OCI-LY3 (cell line): ENCODE results near the gene KANK4.
"Not testable (repeated sequence)": the region's sequence is repeated elsewhere in the genome, so short reads cannot be mapped to it uniquely, and the experiment has no call there.

Source experiments
- H2AFZ ChIP-seq: fragments of 200-600, 300-600 bp; shearing (Covaris generic); 2 replicates; pipeline ENCODE4 v1.6.0; 2014; ENCODE audit warnings: antibody characterized with exemption, low read depth, low read length
- H3K27ac ChIP-seq: fragments of 200-600, 300-600 bp; sonication (generic); 2 replicates; pipeline ENCODE4 v1.5.1; 2014; ENCODE audit warnings: mild to moderate bottlenecking, low read length, moderate library complexity, mixed read lengths
- H3K27me3 ChIP-seq: fragments of 200-600, 300-600 bp; sonication (generic); 2 replicates; pipeline ENCODE4 v1.6.1; 2014; ENCODE audit warnings: low read depth, low read length, mixed read lengths
- H3K36me3 ChIP-seq: fragments of 200-600, 300-600 bp; sonication (generic); replicated peaks from 2 replicates; pipeline ENCODE3; 2014; ENCODE audit warnings: low read depth, low read length, mixed read lengths
- H3K4me1 ChIP-seq: fragments of 300-600, 200-600 bp; sonication (generic); 2 replicates; pipeline ENCODE4 v1.6.1; 2014; ENCODE audit warnings: low read length, mixed read lengths
- H3K4me2 ChIP-seq: fragments of 200-600, 300-600 bp; sonication (generic); 2 replicates; pipeline ENCODE4 v1.6.1; 2014; ENCODE audit warnings: low read length, mixed read lengths
- H3K4me3 ChIP-seq: fragments of 300-600, 200-600 bp; sonication (generic); 2 replicates; pipeline ENCODE4 v1.5.1; 2014; ENCODE audit warnings: antibody characterized with exemption, mild to moderate bottlenecking, low read length, moderate library complexity
- H3K79me2 ChIP-seq: fragments of 300-600, 200-600 bp; shearing (Covaris generic); 2 replicates; pipeline ENCODE4 v1.6.1; 2014; ENCODE audit warnings: mild to moderate bottlenecking, low read length, mixed read lengths
- H3K9ac ChIP-seq: fragments of 300-600, 200-600 bp; shearing (Covaris generic); 2 replicates; pipeline ENCODE4 v1.6.0; 2014; ENCODE audit warnings: mild to moderate bottlenecking, low read length, moderate library complexity
- H3K9me3 ChIP-seq: fragments of 200-600, 300-600 bp; shearing (Covaris generic); 2 replicates; pipeline ENCODE4 v1.6.1; 2014; ENCODE audit warnings: low read length, mixed read lengths; ENCODE audit not compliant: insufficient read depth
- H4K20me1 ChIP-seq: fragments of 200-600, 300-600 bp; sonication (generic); 2 replicates; pipeline ENCODE4 v1.6.1; 2016; ENCODE audit warnings: low read length, mixed read lengths; ENCODE audit not compliant: insufficient read depth
- CTCF ChIP-seq: fragments of 200-600, 300-600 bp; sonication (generic); IDR thresholded peaks from 2 replicates; pipeline ENCODE4 v1.5.1; 2014; ENCODE audit warnings: antibody characterized with exemption, low read length, low read depth
- EZH2phosphoT487 ChIP-seq: fragments of 200-600 bp; shearing (Covaris generic); IDR thresholded peaks from 2 replicates; pipeline ENCODE4 v1.6.1; 2018; ENCODE audit warnings: antibody characterized with exemption, mixed run types, low read depth

KANK4 gene

GRCh38 chr1:62227496-62227895 lies 91.7 kb downstream of the KANK4 start:
- H2AFZ ChIP-seq: no peak overlapping the region
- no peaks in the 10 kb centered on the region for H3K36me3 ChIP-seq
- TF ChIP-seq EZH2phosphoT487: no peak
- TF ChIP-seq CTCF: no peak
- no peaks in the 10 kb centered on the region for H3K79me2 ChIP-seq
- no peak overlapping the region for H3K4me3 ChIP-seq
- H3K4me1 ChIP-seq: no peaks in the 10 kb centered on the region
- H3K9me3 ChIP-seq: no peaks in the 10 kb centered on the region
- no peaks in the 10 kb centered on the region for H4K20me1 ChIP-seq
- no peak overlapping the region for H3K9ac ChIP-seq
- H3K27me3 ChIP-seq: no peaks in the 10 kb centered on the region
- no peak overlapping the region for H3K4me2 ChIP-seq
- no peak overlapping the region for H3K27ac ChIP-seq

- H3K36me3 ChIP-seq: no peaks in the 10 kb centered on the region
- H3K4me1 ChIP-seq: no peaks in the 10 kb centered on the region
- no peaks in the 10 kb centered on the region for H4K20me1 ChIP-seq
- H2AFZ ChIP-seq: no peak overlapping the region
- no peaks in the 10 kb centered on the region for H3K27me3 ChIP-seq
- H3K27ac ChIP-seq: no peak overlapping the region
- H3K79me2 ChIP-seq: no peaks in the 10 kb centered on the region
- H3K9me3 ChIP-seq: no peaks in the 10 kb centered on the region
- H3K4me2 ChIP-seq: no peak overlapping the region
- no peak overlapping the region for H3K9ac ChIP-seq
- TF ChIP-seq EZH2phosphoT487 (no peak), CTCF (no peak)
- no peak overlapping the region for H3K4me3 ChIP-seq
Observed at GRCh38 chr1:62224182-62224581, 95.1 kb downstream of the KANK4 start.

GRCh38 chr1:62222321-62222720 lies 96.9 kb downstream of the KANK4 start:
- H3K9ac ChIP-seq: no peak overlapping the region
- H3K4me1 ChIP-seq: no peaks in the 10 kb centered on the region
- no peaks in the 10 kb centered on the region for H4K20me1 ChIP-seq
- no peak overlapping the region for H3K27ac ChIP-seq
- no peak overlapping the region for H3K4me2 ChIP-seq
- no peaks in the 10 kb centered on the region for H3K79me2 ChIP-seq
- no peaks in the 10 kb centered on the region for H3K36me3 ChIP-seq
- no peak overlapping the region for H3K4me3 ChIP-seq
- no peak overlapping the region for H2AFZ ChIP-seq
- H3K9me3 ChIP-seq: no peaks in the 10 kb centered on the region
- TF ChIP-seq CTCF (no peak), EZH2phosphoT487 (no peak)
- no peaks in the 10 kb centered on the region for H3K27me3 ChIP-seq

- Histone ChIP-seq H3K4me1 (no peaks in the 10 kb centered on the region), H3K27me3 (no peaks in the 10 kb centered on the region), H3K9me3 (no peaks in the 10 kb centered on the region), H4K20me1 (no peaks in the 10 kb centered on the region), H3K27ac (no peak overlapping the region), H3K79me2 (no peaks in the 10 kb centered on the region), H3K9ac (no peak overlapping the region), H3K4me3 (no peak overlapping the region), H2AFZ (no peak overlapping the region), H3K4me2 (no peak overlapping the region), H3K36me3 (no peaks in the 10 kb centered on the region)
- TF ChIP-seq CTCF: no peak
- no peak for TF ChIP-seq EZH2phosphoT487
Observed at GRCh38 chr1:62221171-62221570, 98.1 kb downstream of the KANK4 start.

GRCh38 chr1:62220456-62220855 lies 98.8 kb downstream of the KANK4 start:
- not testable (repeated sequence) for H4K20me1 ChIP-seq, H3K9me3 ChIP-seq, H3K36me3 ChIP-seq, H3K4me2 ChIP-seq, H3K9ac ChIP-seq, H2AFZ ChIP-seq, H3K27ac ChIP-seq, H3K27me3 ChIP-seq, H3K4me3 ChIP-seq, H3K79me2 ChIP-seq, H3K4me1 ChIP-seq
